GM19035 (cell line): ENCODE results near the gene STAG1.
"Not testable (repeated sequence)": the region's sequence is repeated elsewhere in the genome, so short reads cannot be mapped to it uniquely, and the experiment has no call there.

Source experiments
- ATAC-seq: cut with Tn5 transposase; IDR thresholded peaks from one replicate; pipeline ENCODE4 v1.9.1; 2021; ENCODE audit not compliant: unreplicated experiment

The STAG1 gene

DNA sequence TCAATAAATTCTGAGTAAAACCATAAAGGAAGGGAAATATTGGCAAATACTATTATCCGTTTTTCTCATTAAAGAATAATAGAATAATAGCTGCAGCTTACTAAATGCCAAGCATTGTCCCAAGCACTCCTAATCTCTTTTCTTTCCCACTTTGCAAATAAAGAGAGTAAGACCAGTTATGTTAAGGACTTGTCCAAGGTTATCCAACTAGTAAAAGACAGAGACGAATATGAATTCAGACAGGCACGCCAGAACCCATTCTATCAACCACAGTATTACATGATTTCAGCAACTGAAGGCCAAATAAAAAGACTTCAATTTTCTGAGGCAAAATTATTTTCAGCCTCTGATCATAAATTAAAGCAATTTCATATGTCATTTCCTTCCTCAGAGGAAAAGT is 235.5 kb downstream of the STAG1 start:
- ATAC-seq, result no peak

DNA sequence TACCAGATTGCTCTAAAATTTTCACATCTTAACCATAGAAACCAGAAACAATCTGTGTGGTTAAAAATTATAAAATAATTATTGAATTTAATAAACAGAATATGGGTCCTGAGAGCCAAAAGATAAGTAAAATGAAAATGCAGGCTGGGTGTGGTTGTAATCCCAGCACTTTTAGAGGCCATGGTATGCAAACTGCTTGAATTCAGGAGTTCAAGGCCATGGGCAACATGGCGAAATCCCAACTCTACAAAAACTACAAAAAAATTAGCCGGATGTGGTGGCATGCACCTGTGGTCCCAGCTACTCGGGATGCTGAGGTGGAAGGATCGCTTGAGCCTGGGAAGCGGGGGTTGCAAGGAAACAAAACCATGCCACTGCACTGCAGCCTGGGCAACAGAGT is 236.1 kb downstream of the STAG1 start:
- no peak for ATAC-seq

DNA sequence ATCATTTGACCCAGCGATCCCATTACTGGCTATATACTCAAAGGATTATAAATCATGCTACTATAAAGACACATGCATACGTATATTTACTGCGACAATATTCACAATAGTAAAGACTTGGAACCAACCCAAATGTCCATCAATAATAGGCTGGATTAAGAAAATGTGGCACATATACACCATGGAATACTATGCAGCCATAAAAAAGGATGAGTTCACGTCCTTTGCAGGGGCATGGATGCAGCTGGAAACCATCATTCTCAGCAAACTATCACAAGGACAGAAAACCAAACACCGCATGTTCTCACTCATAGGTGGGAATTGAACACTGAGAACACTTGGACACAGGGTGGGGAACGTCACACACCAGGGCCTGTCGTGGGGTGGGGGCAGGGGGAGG is 237.6 kb downstream of the STAG1 start:
- not testable (repeated sequence) for ATAC-seq

DNA sequence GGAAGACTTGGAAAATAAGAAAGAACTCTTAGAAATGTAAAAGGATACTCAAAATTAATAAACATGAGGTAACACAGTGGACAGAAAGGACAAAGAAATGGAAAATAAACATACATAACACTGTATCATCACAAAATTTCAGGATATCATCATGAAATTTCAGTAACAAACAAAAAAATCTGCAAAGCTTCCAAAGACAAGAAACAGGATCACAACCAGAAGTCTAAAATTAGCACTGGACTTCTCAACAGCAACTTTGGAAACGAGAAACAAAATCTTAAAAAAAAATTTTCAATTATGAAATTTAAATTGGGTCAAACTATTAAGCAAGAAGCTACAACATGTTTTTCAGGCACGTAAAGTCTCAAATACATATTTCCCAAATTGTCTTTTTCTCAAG is 238.8 kb downstream of the STAG1 start:
- ATAC-seq, result no peak

DNA sequence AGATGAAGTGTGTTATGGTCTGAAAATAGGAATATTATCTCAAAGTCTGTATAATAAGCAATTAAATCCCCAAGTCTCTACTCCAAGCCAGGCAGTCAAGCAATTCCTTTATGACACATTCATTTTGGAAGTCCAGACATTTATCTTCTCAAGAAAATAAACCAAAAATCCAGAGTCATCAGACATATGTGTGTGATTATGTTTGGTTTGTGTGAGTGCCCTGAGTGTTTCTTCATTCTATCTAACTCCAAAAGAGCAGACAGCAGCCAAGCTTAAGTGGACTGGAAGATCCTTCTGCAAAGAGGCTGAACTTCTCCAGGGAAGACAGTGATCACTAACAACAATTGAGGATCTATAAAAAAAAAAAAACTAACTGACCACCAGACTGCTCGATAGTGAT is 239.8 kb downstream of the STAG1 start:
- no peak for ATAC-seq

DNA sequence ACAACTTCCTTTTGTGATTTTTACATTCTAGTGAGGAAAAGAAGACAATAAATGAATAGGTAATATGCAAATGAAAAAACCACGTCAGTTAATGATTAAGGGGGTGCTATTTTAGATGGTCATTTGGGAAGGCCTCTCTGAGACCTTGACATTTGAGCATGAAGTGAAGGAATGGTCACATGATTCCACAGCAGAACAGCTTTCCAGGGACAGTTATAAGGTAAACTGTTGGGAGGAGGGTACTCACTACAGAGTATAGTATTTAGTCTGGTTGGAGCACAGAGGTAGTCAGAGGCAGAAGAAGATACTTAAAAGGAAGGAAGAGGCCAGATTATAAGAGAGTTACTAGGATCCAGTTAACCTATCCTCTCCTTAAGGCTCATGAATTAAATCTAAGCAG is 246.5 kb downstream of the STAG1 start:
- no peak for ATAC-seq

DNA sequence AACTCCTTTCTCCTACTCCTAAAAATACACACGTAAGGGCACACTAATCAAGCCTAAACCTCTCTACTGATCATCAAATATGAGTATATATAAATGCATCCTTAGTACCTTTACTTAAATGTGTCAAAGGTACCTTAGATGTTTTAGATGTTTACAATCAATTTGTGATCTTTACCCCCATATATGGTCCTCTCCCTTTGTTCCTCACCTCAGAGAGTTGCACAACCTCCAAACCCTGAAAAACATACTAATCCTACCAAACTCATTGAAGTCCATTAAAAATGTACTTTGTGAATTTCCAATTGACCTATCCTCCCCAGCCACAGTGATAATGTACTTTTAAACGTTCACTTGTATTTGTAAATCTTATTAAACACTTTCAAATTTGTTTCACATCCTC is 249.1 kb downstream of the STAG1 start:
- ATAC-seq, result no peak

DNA sequence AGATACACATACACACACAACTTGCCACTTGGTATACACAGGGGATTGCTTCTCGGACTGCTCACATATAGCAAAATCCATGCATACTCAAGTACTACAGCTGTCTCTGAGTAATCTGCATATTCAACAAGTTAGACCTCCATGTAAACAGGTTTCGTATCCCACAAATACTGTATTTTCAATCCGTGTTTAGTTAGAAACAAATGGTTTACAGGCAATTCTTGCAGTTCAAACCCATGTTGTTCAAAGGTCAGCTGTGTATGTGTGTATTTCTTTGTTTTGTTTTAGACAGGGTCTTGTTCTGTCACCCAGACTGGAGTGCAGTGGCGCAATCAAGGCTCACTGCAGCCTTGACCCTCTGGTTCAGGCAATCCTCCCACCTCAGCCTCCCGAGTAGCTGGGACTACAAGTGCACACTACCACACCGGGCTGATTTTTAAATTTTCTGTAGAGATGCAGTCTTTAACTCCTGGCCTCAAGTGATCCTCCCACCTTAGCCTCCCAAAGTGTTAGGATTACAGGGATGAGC is 253.2 kb downstream of the STAG1 start:
- no peak for ATAC-seq

DNA sequence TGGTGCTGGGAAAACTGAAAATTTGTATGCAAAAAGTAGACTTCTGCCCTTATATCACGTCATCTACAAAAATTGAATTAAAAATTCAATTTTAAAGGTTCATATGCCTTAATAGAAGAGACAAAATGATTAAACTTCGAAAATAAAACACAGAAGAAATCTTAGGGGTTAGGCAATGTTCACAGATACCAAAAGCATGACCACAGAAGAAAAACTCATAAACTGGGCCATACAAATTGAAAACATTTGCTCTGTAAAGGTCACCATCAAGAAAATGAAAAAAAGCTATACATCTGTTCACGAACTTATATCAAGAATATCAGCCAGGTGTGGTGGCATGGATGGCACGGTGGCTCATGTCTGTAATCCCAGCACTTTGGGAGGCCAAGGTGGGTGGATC is 257.0 kb downstream of the STAG1 start:
- ATAC-seq, result no peak

DNA sequence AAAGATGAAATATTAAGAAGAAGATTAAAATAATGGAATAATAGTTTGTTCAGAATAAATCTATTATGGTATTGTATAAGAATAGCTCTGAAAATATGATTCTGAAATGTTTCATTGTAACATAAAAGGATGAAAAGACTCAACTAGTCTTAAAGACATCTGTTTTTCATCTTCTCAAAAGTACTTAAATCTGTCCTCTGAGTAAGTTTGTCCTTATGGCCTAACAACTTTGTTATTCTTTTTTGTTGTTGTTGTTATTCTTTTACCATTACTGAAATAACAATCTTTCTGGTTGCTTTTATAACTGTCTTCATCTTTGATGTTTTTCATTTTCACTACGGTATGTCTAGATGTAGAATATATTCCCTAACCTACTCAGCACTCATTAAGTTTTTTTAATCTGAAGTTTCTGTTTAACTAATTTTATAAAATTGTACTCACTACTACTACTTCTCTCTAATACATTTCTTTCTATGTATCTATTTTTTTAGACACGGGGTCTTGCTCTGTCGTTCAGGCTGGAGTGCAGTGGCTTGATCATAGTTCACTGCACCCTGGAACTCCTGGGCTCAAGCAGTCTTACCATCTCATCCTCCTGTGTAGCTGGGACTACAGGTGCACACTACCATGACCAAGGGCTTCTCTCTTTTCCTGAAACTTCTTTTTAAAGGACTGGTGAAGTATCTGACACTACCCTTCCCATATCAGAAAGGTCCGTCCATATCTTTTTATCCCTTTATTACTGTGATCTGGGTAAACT is 261.4 kb downstream of the STAG1 start:
- ATAC-seq, result no peak

DNA sequence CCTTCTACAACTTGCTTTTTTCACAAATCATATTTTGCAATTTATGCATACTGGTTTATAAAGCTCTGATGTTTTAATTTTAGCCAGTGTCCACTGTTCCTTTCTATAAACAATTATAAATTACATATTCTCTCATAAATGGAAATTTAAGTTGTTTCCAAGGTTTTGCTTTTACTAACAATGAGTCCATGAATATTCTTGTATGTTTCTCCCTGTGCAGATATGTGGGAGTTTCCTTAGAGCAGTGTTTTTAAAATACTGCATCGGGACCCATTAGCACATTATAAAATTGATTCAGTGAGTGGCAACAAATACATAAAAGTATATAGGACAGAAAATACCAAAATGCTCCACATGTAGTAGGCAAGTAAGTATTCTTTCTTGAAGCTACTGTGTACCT is 266.4 kb downstream of the STAG1 start:
- ATAC-seq, result no peak

DNA sequence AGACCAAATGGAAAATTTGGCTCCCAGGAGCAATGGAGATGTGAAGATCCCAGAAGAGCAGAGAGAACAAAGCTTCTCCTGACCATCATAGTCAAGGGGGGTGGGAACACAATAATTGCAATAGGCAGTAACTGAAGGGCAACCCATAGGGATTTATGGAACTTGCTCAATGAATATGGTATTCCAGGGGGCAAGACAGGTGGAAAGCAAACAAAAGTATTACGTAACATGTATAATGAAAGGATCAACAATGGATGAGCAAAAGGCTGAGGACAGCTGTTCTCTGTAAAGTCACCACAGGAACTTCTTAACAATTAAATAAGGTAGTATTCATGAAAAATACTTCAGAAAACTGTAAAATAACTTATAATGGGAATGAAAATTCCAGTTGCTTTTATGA is 275.9 kb downstream of the STAG1 start:
- ATAC-seq, result no peak

DNA sequence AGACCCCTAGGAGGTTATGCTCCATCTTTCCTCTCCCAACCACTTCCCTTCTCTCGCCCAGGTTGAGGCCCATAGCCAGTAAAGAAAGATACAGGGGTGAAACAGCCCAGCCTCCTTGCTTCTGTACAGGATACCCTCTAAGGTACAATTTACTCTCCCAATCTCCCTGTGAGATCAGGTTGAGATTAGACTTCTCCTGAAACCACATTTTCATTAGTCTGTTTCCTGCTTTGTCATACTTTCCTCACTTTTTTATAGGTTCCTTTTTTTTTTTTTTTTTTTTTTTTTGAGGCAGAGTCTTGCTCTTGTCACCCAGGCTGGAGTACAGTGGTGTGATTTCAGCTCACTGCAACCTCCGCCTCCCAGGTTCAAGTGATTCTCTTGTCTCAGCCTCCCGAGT is 277.3 kb downstream of the STAG1 start:
- not testable (repeated sequence) for ATAC-seq

DNA sequence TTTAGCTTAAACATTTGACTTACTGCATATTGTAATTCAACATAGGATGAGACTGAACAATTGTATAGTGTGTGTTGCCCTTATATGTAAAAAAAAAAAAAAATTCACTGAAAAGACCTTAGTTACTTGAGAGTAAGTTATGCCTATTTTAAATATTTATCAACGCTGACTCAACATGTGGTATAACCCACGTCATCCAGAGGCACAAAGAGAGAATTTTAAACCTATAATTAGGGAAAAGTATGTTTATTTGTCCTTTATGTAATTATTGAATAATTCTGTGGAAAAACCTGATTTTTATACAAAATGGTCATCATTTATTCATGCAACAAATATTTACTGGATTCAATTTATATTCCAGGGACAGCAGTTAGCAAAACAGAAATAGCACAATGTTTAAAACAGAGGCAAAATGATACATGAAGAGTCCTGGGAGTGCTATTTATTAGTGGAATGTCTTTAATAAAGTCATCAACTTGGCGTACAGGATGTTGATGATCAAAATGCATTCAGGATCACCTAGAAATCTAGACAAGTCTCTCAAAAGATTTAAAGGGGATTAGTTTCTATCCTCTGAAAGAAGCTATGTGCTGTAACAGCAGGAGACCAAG is 278.4 kb downstream of the STAG1 start:
- no peak for ATAC-seq

DNA sequence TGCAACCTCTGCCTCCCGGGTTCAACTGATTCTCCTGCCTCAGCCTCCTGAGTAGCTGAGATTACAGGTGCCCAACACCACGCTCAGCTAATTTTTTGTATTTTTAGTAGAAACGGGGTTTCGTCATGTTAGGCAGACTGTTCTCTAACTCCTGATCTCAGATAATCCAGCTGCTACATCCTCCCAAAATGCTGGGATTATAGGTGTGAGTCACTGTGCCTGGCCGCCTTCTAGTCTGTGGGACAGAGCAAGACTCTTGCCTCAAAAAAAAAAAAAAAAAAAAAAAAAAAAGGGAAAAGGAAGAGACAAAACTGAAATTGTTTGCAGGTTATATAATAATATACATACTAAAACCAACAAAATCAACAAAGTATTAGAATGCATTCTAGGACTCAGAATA is 286.9 kb downstream of the STAG1 start:
- no peak for ATAC-seq

DNA sequence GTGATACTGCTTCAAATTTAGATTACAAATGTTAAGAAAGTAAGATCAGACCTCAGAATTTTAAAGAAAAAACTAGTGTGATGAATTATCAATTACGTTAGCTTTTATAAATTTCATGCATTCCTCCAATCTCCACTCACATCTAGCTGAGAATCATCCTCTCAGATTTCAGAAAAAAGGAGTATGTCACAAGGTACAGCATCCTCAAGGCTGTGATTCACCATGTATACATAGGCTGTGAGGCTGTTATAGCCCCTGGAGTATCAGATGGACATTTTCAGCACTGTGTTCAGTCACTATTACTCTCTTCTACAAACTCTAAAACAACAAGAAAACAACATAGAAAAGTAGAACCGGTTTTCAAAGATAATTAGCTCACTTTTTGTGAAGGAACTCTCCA is 287.7 kb downstream of the STAG1 start:
- ATAC-seq, result no peak

DNA sequence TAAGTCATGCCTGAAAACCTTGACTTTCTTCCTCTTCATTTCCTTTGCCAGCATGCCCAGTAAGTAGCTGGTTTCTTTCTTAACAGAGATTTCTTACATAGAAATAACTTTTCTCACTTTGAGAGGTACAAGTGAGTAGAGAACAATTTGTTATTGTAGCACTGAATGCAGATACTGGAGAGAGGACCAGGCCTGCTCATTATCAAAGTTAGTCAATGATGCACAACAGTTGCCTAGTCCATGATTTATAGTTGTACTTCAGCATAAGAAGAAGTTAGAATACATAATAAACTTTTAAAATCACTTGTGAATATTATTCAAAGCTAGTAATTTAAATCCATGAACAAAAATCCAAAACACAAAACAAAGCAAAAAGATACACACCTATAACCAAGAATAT is 289.0 kb downstream of the STAG1 start:
- ATAC-seq, result no peak

DNA sequence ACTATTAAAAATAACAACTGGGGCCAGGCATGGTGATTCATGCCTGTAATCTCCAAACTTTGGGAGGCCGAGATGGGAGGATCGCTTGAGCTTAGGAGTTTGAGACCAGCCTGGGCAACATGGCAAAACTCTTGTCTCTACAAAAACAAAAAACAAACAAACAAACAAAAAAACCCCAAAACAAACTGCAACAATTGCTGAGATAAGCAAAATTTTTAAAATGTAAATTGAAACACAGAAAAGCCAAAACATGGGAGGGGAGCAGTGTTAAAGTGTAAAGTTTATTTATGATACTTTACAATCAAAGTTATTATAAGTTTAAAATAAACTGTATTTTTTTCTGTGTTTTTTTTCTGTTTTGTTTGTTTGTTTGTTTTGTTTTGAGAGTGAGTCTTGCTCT is 294.4 kb downstream of the STAG1 start:
- ATAC-seq, result no peak

DNA sequence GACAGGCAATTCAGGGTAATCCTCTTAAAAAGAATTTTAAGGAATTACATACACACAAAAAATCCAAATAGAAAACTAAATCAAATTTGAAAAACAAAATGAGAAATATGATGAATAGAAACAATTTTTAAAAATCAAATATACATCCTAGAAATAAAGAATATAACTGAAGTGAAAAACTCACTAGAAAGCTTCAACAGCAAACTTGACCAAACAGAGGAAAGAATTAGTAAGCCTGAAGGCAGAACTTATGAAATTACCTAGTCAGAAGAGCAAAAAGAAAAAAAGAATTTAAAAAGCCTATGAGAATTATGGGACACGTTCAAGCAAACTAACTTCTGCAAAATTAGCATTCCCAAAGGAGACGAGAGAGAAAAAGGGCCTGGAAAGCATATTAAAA is 296.0 kb downstream of the STAG1 start:
- ATAC-seq, result no peak

DNA sequence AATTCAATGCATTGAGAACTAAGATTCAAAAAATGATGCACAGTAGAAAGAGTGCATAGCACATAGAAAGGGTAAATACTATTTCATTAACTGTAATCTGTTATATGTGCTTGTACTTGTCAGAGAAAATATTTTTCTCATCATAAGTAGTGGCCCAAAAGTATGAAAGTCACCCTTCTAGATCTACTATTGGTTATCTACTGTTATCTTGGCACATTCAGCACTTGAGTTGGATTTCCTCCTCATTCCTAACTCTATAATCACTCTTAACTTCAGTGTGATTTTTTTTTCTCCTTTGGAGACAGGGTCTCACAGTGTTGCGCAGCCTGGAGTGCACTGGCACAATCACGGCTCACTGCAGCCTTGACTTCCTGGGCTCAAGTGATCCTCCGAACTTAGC is 307.6 kb downstream of the STAG1 start:
- ATAC-seq, result no peak

DNA sequence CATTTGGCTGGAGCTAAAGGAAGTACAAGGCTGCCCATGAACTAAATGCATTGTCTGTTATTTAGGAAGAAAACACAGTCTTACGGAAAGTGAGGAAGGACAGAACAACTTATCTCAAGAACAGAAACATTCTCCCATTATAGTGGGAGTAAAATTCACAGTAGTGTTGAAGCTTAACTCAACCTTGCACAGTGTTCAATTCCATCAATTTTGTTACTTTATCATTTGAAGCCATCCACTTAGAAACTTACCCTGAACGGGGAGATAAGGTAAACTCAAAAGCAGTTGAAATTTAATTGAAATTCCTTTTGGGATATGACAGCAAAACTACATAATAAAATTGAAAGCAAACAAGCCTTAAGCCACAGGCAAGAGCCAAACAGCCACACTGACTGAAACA is 315.1 kb downstream of the STAG1 start:
- no peak for ATAC-seq

DNA sequence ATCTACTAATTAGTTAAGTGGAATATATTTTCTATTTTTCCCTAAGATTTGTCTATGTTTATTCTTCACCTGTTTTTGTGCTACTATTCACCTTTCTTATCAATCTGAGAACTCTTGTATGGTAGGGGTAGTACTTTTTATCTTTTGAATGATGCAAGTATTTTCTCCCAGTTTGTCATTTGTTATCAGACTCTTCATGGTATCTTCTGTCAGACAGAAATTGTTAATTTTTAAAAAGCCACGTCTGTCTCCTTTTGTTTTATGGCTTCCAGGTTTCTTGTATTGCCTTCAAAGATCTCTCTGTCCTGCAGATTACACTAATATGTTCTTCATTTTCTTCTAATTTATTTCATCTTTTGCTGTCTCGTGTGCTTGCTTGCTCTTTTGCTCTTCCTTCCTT is 317.7 kb downstream of the STAG1 start:
- no peak for ATAC-seq

DNA sequence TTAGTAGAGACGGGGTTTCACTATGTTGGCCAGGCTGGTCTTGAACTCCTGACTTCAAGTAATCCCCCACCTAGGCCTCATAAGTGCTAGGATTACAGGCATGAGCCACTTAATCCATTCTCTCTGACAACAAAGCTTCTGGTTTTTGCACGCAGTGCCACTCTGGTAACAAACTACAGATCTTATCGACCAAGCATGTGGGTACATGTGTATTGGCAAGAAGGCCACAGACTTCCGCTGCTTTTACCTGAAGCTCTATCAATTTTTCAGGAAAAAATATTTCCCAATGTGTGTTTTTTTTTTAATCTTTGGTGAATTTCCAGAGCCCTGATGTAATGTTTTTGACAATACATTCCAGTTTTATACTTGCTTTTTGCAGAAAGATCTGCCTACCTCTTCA is 319.5 kb downstream of the STAG1 start:
- no peak for ATAC-seq
